Mucosa of descending colon (tissue), 3 donors: Measurements from ENCODE around the gene CDR2. TPM values are rescaled to one million over a fixed set of nuclear protein-coding genes. Genes with fewer than 3 reads are reported as not detected.

Source experiments
- ATAC-seq: fragments of 200-7000 bp; cut with Tn5 transposase; one replicate; pipeline ENCODE4 v1.9.1; 2020; ENCODE audit warnings: mild to moderate bottlenecking, moderate library complexity
- DNase-seq, 3 donors: peaks; one replicate each; pipeline ENCODE4 v3.0.0-alpha.2; 2020
- H3K36me3 ChIP-seq: fragments of 200-600 bp; one replicate; pipeline ENCODE4 v1.8.0; 2021; ENCODE audit warnings: low read depth, mild to moderate bottlenecking
- H3K4me1 ChIP-seq: fragments of 200-600 bp; one replicate; pipeline ENCODE4 v1.8.0; 2021; ENCODE audit warnings: low read depth, mild to moderate bottlenecking
- H3K4me3 ChIP-seq: fragments of 200-600 bp; one replicate; pipeline ENCODE4 v1.8.0; 2021; ENCODE audit warnings: mild to moderate bottlenecking
- H3K9me3 ChIP-seq: fragments of 200-600 bp; one replicate; pipeline ENCODE4 v1.8.0; 2021; ENCODE audit warnings: mild to moderate bottlenecking
- CTCF ChIP-seq: fragments of 200-600 bp; IDR thresholded peaks from one replicate; pipeline ENCODE4 v1.8.0; 2022; ENCODE audit warnings: antibody characterized with exemption, mild to moderate bottlenecking
- intact Hi-C, 2 donors: fragments of 100-400 bp; cut with DNase I in 1 of 2; cut with micrococcal nuclease in 1 of 2; formaldehyde crosslinking; loops; one replicate each; pipeline versions ENCODE4 v1.11.0 to v1.11.1; 2022; cut with DNase I, micrococcal nuclease
- long read RNA-seq, 2 donors: library from polyadenylated mRNA; unstranded; transcript quantifications; one replicate each; pipeline ENCODE4 v2.0.0, GENCODE V29; 2019 to 2021
- total RNA-seq, 3 donors: library from RNA; stranded (reverse); fragmentation: NEBNext Ultra II Directional in 2 of 3; extraction: Animal tissue kit (Norgen Biotek cat#: 25700) in 2 of 3; gene quantifications; one replicate each; pipeline versions ENCODE4 v1.2.1 to v1.2.4, GENCODE V29; 2021 to 2023
- donor health status: DM: no; HTN: no; CAD: no; lungs with moderate emphysema.
- donor health status: DM: no; HTN: no; CAD: no.
- donor health status: DM: no; HTN: yes; CAD: no.

Gene CDR2
- total RNA-seq = 10 to 100 TPM; 23.8 to 30.4 (median 26.3) TPM
- long read RNA-seq, donor 1, transcript CDR2-201 (5 exons, 2,702 nt) = major isoform, 44 of 63 reads
- long read RNA-seq, donor 1, transcript CDR2-202 (4 exons, 711 nt) = minor isoform, 8 of 63 reads
- long read RNA-seq, donor 1, partial matches to known transcripts = 1 of 63 reads
- long read RNA-seq, donor 1, other reads (novel, unspliced or antisense) = 10 of 63 reads
- long read RNA-seq, donor 2, partial matches to known transcripts = 5 of 11 reads
- long read RNA-seq, donor 2, other reads (novel, unspliced or antisense) = 4 of 11 reads

DNA sequence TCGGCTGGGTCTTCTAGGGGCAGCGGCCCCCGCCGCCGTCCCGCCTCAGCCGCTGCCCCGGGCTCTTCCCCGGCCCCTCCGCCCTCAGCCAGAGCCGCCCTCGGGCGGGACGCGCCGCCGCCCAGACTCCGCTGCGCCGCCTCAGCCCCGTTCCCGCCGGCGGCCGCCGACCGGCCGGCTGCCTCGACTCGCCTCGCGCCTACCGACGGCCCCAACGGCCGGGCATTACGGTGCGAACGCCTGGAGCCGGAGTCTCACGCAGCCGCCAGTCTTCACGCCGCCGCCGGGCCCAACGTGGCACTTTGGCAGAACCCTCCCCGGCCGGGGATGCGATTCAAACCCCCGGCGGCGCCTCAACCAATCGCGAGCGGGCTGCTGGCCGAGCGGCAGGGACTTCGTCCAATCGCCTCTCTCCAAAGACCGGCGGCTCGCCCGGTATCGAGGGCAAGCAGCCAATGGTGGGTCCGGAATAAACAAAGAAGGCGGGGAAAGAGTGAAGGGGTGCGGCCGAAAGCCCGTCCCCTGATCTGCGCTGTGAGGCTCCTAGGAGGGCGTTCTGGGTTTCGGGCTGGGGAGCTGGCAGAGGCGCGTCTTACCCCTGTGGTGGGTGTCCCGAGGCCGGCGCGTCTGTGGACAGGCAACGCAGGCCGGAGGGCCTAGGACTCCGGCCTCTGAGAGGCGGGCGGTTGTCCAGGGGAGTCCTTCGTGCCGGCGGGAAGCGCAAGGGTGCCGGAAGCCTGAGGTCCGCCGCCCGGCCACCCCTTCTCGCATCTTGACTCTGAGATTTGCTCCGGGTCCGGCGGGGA is at the start of gene CDR2:
TSS of gene CDR2 (minus strand) at position 309 of the 806 bp plus-strand sequence. CDS start 310 bp downstream, outside the sequence.
- no peak for TF ChIP-seq CTCF
- intact Hi-C loops = no loop called here
- Histone ChIP-seq H3K9me3 (no peaks in the 10 kb centered on the region), H3K36me3 (no peaks in the 10 kb centered on the region), H3K4me3 (peak within 1 kb of the TSS; percentile 52), H3K4me1 (peaks cover 32% of the 10 kb centered on the region)
- peak; percentile 98 for DNase-seq
- ATAC-seq = peak; percentile 90

GRCh38 chr16:22423716-22424115 is 49.3 kb upstream of the CDR2 start:
- intact Hi-C loops = no loop called here

DNA sequence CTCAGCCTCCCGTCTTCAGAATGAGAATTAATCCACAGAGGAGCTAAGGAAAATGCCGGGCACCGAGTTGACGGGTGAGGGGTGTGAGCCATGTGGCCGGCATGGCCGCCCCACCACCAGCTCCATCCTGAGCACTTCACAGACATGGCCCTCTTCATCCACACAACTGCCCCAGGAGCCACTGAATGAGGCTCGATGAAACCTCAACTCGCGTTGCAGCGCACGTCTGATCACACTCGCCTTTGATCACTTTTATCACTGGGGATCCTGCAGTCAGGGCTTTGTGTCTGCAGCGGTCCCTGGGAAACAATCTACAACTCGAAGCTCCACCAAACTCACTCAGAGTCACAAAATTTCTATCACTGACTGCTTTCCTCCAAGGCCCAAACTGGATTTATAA is 46.7 kb upstream of the CDR2 start:
- TF ChIP-seq CTCF = no peak
- Histone ChIP-seq H3K4me1 (no peaks in the 10 kb centered on the region), H3K36me3 (no peaks in the 10 kb centered on the region), H3K4me3 (no peak overlapping the region), H3K9me3 (no peaks in the 10 kb centered on the region)
- intact Hi-C loops = no loop called here
- ATAC-seq (no peak), DNase-seq (no peak)

More at GRCh38 chr16:22423716-22424115, 49.3 kb upstream of the CDR2 start:
- H3K36me3 ChIP-seq = peaks cover 3% of the 10 kb centered on the region
- H3K4me1 ChIP-seq = no peaks in the 10 kb centered on the region
- H3K9me3 ChIP-seq = no peaks in the 10 kb centered on the region
- ATAC-seq (no peak), DNase-seq (no peak)
- H3K4me3 ChIP-seq = no peak overlapping the region
- TF ChIP-seq CTCF = no peak

- DNase-seq = no peak
- no peak for TF ChIP-seq CTCF
- no peaks in the 10 kb centered on the region for H3K4me1 ChIP-seq
- H3K9me3 ChIP-seq = no peaks in the 10 kb centered on the region
- ATAC-seq = no peak
- no peak overlapping the region for H3K4me3 ChIP-seq
- H3K36me3 ChIP-seq = no peaks in the 10 kb centered on the region
- intact Hi-C loops = no loop called here
Observed at GRCh38 chr16:22420606-22421135, 46.3 kb upstream of the CDR2 start.

GRCh38 chr16:22419908-22420307 is 45.5 kb upstream of the CDR2 start:
- intact Hi-C loops = no loop called here
- DNase-seq (no peak), ATAC-seq (no peak)
- Histone ChIP-seq H3K9me3 (no peaks in the 10 kb centered on the region), H3K4me1 (no peaks in the 10 kb centered on the region), H3K4me3 (no peak overlapping the region), H3K36me3 (no peaks in the 10 kb centered on the region)
- no peak for TF ChIP-seq CTCF
